Islet of Langerhans (tissue), 1 donor: ENCODE measurements around the gene MAML1.
"Not testable (repeated sequence)": the region's sequence is repeated elsewhere in the genome, so short reads cannot be mapped to it uniquely, and the experiment has no call there.

Experiments used
- FAIRE-seq: peaks from one replicate; lab custom pipeline; 2011; peaks lifted over from hg19 to GRCh38; lab: Jason Lieb, UNC

The MAML1 gene, protein sequence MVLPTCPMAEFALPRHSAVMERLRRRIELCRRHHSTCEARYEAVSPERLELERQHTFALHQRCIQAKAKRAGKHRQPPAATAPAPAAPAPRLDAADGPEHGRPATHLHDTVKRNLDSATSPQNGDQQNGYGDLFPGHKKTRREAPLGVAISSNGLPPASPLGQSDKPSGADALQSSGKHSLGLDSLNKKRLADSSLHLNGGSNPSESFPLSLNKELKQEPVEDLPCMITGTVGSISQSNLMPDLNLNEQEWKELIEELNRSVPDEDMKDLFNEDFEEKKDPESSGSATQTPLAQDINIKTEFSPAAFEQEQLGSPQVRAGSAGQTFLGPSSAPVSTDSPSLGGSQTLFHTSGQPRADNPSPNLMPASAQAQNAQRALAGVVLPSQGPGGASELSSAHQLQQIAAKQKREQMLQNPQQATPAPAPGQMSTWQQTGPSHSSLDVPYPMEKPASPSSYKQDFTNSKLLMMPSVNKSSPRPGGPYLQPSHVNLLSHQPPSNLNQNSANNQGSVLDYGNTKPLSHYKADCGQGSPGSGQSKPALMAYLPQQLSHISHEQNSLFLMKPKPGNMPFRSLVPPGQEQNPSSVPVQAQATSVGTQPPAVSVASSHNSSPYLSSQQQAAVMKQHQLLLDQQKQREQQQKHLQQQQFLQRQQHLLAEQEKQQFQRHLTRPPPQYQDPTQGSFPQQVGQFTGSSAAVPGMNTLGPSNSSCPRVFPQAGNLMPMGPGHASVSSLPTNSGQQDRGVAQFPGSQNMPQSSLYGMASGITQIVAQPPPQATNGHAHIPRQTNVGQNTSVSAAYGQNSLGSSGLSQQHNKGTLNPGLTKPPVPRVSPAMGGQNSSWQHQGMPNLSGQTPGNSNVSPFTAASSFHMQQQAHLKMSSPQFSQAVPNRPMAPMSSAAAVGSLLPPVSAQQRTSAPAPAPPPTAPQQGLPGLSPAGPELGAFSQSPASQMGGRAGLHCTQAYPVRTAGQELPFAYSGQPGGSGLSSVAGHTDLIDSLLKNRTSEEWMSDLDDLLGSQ

DNA sequence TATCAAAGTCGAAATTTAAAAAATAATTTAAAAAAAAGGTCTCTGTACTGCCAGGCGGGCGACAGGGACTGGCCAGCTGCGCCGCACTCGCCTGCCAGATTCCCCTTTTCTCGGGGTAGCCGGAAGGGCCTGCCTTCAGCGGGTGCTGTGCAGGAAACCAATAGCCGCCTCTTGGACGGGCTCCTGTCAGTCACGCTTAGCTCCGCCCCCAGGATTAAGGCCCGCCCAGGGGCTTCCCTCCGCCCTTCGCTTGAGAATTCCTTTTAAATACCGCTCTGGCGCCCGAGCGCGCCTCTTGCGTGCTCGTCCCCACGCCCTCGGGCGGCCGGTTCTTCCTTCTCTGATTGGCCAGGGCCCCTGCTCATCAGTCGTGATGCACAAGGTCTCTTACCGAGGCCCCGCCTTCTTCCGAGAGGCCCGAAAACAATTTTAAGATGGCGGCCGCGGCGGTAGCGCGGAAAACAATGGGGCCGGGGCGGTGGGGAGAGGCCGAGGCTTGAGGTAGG is at the start of gene MAML1:
MAML1 (plus strand) TSS at position 411 of the 506 bp plus-strand sequence. CDS start 291 bp downstream, outside the sequence.
- FAIRE-seq: no peak

DNA sequence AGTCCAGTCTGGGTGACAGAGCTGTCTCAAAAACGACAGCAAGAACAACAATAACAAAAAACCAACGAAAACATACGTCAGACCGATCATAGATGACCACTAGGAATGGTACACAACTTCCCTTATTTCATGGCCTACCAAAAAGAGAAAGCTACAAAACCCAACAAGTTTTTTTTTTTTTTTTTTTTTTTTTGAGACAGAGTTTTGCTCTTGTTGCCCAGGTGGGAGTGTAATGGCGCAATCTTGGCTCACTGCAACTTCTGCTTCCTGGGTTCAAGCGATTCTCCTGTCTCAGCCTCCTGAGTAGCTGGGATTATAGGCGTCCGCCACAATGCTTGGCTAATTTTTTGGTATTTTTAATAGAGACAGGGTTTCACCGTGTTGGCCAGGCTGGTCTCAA is 43.4 kb upstream of the MAML1 start:
- FAIRE-seq: not testable (repeated sequence)

DNA sequence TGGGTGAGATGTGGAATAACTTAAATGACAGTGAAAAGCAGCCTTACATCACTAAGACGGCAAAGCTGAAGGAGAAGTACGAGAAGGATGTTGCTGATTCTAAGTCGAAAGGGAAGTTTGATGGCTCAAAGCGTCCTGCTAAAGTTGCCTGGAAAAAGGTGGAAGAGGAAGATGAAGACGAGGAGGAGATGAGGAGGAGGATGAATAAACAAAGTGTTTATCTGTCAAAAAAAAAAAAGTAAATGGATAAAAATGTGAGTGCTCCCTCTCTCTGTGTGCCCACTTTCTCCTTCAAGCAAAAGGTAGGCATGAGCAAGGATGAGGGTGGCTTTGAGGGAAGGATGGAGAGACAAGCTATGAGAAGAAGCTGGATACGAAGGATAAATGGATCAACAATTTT is 38.1 kb upstream of the MAML1 start:
- FAIRE-seq: no peak

DNA sequence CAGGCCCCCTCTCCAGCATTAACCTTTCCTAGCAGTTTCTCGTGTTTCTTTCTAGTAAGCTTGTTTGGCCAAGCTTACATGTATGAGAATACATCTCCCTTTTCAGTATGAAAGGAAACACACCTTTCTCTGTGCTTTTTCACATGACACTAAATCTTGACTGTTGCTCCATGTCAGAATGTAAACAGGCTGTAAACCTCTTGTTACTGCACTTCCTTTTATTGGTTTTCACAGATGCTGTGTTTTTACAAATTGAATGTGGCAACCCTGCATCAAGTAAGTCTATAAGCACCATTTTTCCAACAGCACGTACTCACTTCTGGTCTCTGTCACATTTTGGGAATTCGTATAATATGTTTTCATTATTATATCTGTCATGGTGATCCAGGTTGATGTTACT is 36.0 kb upstream of the MAML1 start:
- no peak for FAIRE-seq

DNA sequence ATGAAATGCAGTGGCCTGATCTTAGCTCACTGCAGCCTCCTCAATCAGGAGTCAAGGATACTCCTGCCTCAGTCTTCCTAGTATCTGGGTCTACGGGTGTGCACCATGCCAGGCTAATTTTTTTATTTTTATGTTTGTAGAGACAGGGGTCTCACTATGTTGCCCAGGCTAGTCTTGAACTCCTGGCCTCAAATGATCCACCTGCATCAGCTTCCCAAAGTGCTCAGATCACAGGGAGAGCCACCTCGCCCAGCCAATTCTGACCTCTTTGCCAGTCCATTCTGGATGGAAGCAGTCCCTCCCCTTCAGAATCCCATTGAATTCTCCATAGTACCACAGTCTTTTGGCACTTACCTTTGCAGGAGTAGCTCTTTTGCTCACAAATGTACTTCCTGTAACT is 35.5 kb upstream of the MAML1 start:
- no peak for FAIRE-seq

DNA sequence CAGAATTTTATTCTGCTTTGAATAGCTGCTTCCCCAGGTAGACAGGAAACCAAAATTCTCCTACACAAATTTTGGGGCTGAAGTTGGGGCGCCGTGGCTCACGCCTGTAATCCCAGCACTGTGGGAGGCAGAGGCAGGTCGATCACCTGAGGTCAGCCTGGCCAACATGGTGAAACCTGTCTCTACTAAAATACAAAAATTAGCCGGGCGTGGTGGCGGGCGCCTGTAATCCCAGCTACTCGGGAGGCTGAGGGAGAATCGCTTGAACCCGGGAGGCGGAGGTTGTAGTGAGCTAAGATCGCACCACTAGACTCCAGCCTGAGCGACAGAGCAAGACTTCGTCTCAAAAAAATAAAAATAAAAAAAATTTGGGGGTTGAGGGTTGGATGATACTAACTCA is 35.1 kb upstream of the MAML1 start:
- not testable (repeated sequence) for FAIRE-seq

DNA sequence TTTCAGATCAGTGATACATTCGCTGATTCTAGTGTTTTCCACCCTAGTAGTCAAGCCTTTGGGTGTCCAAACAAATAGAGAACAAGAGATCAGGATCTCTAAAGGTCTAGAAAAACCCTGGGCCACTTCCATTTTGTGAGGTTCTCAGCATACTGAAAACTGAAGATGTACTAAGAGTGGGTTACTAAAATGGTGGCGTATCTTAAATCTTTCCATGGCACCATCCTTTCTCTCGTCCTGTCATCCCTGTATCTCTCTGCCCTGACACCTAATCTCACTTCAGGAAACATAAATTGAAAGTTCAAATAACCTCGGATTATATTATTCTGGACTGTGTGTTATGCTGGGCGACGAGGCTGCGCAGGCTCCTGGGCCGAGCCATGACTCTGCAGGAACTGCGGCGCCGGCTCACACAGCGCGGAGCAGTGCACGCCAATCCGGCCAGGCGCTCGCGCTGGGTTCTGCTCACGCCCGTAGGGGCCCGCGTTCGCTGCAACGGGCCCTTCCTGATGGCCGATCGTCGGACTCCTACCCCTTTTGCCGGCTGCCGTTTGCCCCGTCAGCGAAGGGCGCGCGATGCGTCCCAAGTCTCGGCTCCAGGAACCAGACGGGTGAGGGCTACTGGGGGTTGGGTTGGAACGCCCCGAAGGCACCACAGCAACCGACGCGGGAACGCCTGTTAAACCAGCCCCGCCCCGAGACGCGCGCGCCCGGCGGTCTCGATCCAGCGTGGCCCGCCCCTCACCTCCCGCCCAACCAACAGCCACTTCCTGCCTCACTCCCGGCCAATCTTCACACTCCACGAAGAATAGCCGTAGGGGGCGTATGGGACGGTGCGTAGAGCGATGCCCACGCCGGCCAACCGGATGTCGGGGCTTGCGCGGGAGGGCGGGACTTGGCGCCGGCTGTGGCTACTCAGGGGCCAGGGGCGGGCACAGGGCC is 34.4 kb upstream of the MAML1 start:
- no peak for FAIRE-seq

DNA sequence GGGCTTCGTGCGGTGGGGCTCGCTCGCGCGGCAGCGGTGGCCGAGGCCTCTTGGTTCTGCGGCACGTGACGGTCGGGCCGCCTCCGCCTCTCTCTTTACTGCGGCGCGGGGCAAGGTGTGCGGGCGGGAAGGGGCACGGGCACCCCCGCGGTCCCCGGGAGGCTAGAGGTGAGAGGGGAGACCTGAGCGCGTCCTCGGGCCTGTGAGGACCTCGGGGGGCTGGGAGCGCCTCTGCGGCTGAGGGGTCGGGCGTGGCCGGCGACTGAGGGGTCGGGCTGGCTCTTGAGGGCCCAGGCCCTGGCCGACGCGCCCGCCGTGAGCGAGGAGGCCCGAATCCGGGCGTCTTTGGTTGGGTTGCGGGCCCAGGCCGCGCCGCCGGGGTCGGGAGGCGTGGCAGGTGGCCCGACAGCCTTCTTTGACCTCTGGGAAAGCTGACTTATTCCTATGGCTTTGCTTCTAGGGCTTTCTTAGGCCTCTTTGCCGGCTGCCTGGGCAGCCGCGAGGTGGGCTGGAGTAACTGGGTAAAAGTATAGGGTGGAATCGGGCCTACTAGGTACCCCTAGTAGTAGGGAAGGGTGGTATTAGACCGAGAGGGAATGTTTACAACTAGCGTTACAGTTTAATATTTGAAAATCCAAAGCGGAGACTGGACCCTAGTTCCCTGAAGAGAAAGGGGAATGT is 33.5 kb upstream of the MAML1 start, which contains the start of gene CANX:
CANX (plus strand) TSS at position 33 of the 681 bp plus-strand sequence. CDS start 6,715 bp downstream, outside the sequence.
- no peak for FAIRE-seq

DNA sequence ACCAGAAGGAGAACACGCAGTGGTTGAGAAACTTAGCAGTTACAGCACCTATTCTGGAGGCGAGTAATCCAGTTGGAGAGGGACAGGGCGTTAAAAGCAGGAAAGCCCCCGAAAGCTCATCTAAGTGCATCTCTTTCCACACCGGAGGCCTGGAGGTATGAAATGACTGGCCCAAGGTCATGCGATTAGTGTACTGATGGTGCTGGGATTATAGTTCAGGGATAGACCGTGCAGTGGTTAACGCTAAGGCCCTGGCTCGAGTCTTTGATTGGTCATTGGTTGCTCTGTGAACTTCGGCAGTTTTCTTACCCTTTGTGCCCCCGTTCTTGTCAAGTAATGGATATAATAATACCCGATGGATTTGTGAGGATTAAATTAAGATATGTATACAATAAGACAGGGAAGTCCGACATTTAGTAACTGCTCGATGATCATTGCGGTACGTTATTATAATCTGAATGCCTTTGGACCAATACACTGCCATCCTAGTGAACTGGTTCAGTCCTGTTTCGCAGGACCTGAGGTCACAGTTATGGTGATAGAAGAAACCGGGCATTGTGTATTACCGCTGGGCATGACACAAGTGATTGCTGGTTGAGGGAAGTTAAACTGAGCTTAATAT is 32.9 kb upstream of the MAML1 start:
- no peak for FAIRE-seq

DNA sequence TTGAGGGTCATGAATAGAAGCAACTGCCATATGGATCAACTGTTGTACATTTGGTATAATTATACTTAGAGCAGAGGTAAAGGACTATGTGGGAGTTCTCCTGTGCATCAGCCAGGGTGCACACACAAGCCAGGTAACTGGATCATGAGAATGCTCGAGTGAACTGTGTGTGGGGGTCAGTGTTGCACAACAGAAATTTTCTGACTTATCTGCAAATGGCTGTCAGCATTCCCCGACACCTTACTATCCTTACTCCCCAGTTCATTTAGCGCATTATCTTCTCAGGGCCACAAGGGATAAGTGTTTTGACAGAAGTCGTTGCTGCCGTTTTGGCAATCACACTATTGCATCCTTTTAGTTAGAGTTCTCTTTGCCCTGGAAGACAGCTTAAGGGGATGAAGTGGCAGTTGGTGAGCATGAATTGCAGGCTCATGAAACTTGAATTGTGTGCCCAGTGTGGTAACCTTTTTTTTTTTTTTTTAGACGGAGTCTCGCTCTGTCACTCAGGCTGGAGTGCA is 32.2 kb upstream of the MAML1 start:
- no peak for FAIRE-seq

DNA sequence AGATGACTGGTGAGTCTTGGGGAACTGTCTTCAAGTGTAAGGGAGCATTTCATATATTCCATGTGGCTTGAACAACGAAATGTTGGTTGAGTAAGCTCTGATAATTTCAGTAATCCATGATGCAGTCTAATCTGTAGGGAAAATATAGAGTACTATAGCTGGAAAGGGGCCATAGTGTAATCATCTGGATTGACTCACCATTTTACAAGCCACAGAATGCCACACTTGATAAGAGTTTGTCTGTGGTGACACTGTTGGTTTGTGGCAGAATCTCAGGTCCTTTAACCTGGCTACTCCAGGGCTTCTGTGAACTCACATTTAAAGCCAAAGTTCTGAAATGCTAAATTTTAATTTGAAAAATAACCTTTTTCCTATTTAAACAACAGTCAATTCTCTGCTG is 16.3 kb upstream of the MAML1 start:
- no peak for FAIRE-seq

DNA sequence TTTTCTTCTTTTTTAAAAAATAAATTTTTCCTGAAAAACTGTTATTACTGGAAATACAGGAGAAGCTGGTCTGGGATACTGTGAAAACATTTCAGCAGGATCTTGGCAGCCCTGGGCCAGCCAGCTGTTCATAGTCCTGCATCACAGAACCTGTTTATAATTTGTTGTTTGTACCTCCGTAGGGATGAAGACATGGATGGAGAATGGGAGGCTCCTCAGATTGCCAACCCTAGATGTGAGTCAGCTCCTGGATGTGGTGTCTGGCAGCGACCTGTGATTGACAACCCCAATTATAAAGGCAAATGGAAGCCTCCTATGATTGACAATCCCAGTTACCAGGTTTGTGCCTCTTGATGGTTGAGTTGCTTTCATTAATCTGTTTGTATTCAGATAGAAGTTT is 12.4 kb upstream of the MAML1 start:
- FAIRE-seq: no peak

DNA sequence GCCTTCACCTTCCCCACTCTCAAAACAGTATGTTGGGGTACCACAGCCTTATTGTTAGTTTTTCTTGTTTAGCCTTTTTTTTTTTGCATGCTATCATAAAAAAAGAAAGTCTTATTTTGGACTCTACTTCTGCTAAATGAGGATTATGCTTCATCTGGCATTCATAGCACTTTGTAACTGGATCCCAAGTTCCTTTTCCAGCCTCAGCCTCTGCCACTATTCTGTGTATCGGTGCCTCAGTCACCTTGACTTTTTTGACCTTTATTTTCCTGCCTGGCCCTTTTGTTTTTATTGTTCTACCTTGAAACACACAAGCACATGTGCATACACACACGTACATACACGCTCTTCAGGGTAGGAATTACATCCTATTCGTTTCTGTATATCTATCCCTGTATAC is 8.5 kb upstream of the MAML1 start:
- FAIRE-seq: no peak

DNA sequence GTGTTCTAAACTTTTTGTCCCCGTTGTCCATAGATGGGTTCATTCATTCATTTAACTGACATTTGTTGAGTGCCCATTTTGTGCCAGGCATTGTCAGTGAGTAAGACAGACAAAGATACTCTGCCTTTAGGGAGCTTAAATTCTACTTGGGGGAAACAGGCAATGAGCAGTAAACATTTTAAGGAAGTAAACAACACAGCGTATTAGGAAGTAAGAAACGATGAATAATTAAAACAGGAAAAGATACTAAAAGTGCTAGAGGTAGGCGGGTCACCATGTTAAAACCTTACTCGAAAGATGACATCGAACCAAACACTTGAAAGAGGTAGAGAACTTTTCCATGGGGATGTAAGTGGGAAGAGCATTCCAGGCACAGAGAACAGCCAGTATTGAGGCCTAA is 5.5 kb upstream of the MAML1 start:
- FAIRE-seq: no peak

DNA sequence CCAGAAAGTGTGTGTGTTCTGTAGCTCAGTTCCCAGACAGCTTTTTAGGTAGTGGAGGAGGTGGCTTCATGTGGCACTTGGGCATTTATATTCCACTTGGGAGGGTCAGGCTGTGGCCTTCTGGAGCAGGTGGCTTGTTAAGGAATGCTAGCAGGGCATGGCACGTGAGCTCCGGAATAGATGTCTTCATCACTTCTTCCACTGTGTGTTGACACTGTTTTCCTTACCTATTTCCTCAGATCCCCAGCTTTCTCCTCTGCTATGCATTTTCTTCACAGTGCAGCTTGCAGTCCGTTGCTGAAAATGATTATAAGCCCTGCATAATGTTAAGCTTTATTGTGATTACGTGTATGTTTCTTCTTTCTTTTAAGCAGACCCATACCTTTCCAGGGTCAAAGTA is 3.3 kb upstream of the MAML1 start:
- no peak for FAIRE-seq

DNA sequence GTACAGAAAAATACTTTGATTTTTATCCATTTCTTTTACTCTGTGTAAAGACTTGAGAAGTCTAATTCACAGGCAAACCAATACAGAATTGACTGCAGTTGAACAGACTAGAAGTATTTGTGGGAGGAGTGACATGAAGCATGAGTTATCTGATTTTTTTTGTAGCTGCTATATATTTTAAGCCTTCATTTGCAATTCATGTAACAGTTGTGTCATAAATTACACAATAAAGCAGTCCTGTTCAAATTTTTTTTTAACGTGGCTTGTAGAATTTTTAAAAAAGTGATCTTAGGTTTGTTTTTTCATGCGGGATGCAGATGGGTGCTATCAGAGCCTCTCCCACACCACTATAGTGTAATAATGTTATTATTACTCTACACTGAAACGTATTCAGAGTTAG is 2.9 kb upstream of the MAML1 start:
- FAIRE-seq: no peak

DNA sequence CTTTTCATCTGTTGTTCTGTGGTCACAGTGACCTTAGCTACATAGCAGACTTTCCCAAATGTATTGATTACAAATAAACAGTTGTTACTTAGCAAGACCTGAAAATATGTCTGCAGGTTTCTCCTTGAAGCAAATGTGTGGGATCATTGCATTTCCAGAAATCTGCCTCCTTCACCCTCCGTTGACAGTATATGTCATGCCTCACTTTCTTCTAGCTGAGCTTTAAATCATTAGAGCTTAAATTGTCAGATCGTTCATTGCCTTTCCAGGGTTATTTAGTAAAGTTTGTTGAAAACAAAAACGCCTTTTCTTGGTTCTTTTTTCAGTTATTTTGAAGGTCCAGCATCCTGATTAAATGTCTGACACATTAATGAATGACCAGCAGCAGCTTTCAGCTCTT is 2.3 kb upstream of the MAML1 start:
- no peak for FAIRE-seq

DNA sequence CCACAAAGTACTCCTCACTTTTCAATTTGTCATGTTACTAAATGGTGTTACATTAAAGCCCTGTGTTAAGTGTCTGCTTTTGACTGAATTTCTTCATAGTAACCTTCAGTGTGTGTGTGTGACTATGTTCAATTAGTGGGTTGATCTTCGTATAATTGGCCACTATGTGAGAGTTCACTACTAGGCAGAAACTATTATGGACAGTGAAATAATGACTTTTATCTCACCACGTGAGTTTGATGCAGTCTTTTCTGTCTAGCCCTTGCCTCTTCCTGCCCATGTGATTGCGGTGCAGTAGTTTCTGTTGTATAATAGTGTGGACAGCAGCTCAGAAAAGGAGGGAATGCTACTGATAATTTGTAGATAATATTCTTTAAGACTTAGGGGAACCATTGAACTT is 1.8 kb upstream of the MAML1 start:
- FAIRE-seq: no peak

DNA sequence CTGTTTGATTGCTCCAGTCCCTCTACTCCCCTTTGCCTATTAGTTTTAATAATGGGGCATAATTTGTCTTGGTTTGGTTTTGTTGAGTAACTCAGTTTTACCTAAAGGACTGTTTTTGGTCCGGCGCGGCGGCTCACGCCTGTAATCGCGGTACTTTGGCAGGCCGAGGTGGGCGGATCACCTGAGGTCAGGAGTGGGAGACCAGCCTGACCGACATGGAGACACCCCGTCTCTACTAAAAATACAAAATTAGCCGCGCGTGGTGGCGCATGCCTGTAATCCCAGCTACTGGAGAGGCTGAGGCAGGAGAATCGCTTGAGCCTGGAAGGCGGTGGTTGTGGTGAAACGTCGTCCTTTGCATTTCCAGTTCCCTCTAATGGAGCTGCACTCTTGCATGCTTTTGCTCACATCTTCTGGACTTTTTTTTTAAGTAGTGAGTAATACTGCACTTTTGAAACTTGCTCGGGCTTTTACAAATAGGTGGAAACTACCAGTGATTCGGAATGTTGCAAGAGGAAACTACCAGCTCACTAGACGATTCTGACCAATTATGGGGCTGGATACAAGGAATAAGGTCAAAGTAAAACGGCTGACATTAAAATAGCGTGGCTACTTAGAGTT is 721 bp upstream of the MAML1 start:
- FAIRE-seq: no peak
